ENCODE measurements around the gene SLC27A5. TPM values are rescaled to one million over a fixed set of nuclear protein-coding genes. Genes with fewer than 3 reads are reported as not detected.
A peak's percentile ranks its signal among the peaks of the same experiment; 100 is the strongest.

The SLC27A5 gene
- total and polyA plus RNA-seq, 2 of the 13 experiments (the other 11 are each of a cell fraction or from before 2014, with no cell fraction given) = 30.3 to 40.2 TPM

DNA sequence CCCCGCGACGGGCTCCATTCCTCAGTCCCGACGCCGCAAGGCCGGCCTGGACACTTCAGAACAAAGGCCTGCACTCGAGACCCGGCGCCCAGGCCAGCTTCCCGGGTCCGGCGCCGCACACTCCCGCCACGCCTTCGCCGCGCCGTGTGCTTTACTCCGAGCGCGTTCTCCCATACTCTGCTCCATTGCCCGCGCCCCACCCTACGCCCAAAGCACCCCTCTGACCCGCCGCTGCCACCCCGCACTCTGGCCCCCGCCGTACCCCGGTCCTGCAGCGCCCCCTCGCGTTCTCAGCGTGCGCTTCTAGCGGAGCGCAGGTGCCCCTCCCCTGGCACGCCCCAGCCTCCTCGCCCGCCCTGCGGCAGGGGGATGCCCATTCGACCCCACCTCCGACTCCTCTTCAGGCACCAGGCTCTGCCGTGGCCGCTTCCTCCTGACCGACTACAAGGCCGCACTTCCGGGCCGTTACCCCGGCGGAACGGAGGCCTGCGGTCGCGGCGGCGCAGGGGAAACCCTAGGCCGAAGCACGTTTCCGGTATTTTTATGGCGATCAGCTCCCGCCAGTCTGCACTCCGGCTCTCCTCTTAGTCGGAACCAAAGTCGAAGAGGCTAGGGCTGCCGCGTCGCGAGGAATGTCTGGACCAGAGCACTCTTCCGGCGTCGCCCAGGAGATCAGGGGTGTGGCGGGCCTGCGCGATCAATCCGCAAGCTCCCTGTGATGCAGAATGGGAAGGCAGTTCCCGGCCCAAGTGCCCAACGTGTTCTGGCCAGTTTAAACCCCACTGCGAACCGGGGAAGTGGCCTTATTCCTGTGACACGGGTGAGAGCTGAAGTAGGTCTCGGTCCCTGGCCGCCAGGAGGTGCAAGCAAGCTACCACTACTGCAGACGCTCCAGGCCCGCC is 7.8 kb upstream of the SLC27A5 start, which contains the start of gene ZBTB45 (continued):
- peak; percentile 80; the same call in 1 of the 2 replicates for TF ChIP-seq ZNF841 (CRISPR knock-in tag; IDR thresholded peaks at IDR 0.05; ENCODE audit: borderline replicate concordance)
- TF ChIP-seq CHCHD3 (CRISPR knock-in tag; IDR thresholded peaks at IDR 0.05) = peak; percentile 91; the same call in 1 of the 2 replicates
- TF ChIP-seq, protein P1, sequence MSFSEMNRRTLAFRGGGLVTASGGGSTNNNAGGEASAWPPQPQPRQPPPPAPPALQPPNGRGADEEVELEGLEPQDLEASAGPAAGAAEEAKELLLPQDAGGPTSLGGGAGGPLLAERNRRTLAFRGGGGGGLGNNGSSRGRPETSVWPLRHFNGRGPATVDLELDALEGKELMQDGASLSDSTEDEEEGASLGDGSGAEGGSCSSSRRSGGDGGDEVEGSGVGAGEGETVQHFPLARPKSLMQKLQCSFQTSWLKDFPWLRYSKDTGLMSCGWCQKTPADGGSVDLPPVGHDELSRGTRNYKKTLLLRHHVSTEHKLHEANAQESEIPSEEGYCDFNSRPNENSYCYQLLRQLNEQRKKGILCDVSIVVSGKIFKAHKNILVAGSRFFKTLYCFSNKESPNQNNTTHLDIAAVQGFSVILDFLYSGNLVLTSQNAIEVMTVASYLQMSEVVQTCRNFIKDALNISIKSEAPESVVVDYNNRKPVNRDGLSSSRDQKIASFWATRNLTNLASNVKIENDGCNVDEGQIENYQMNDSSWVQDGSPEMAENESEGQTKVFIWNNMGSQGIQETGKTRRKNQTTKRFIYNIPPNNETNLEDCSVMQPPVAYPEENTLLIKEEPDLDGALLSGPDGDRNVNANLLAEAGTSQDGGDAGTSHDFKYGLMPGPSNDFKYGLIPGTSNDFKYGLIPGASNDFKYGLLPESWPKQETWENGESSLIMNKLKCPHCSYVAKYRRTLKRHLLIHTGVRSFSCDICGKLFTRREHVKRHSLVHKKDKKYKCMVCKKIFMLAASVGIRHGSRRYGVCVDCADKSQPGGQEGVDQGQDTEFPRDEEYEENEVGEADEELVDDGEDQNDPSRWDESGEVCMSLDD (CRISPR knock-in tag; IDR thresholded peaks at IDR 0.05; ENCODE audit: borderline replicate concordance) = peak; percentile 70; the same call in 1 of the 2 replicates
- TF ChIP-seq ZFP37 (CRISPR knock-in tag; IDR thresholded peaks at IDR 0.05; ENCODE audit: borderline replicate concordance) = no peak
- TF ChIP-seq PTBP1 (IDR thresholded peaks at IDR 0.05; ENCODE audit: low read depth, low read length, poor library complexity, severe bottlenecking) = peak; percentile 55
- no peak; the same call in 1 of the 2 replicates for TF ChIP-seq SIX4 (CRISPR knock-in tag; IDR thresholded peaks at IDR 0.05)
- TF ChIP-seq NR2F6 (IDR thresholded peaks at IDR 0.05) = no peak
- TF ChIP-seq NR2F6 (CRISPR knock-in tag; IDR thresholded peaks at IDR 0.05) = peak; percentile 39; the same call in 1 of the 2 replicates
- 0 out of 2 replicates have a peak, but pooled peaks have one; percentile 19 for TF ChIP-seq ZMYM2 (CRISPR knock-in tag; IDR thresholded peaks at IDR 0.05)
- no peak for TF ChIP-seq NPAS2 (CRISPR knock-in tag; IDR thresholded peaks at IDR 0.05; ENCODE audit: borderline replicate concordance)
- peak; percentile 98 for TF ChIP-seq FOXC1 (CRISPR knock-in tag; IDR thresholded peaks at IDR 0.05; ENCODE audit: borderline replicate concordance)
- TF ChIP-seq, protein P2, sequence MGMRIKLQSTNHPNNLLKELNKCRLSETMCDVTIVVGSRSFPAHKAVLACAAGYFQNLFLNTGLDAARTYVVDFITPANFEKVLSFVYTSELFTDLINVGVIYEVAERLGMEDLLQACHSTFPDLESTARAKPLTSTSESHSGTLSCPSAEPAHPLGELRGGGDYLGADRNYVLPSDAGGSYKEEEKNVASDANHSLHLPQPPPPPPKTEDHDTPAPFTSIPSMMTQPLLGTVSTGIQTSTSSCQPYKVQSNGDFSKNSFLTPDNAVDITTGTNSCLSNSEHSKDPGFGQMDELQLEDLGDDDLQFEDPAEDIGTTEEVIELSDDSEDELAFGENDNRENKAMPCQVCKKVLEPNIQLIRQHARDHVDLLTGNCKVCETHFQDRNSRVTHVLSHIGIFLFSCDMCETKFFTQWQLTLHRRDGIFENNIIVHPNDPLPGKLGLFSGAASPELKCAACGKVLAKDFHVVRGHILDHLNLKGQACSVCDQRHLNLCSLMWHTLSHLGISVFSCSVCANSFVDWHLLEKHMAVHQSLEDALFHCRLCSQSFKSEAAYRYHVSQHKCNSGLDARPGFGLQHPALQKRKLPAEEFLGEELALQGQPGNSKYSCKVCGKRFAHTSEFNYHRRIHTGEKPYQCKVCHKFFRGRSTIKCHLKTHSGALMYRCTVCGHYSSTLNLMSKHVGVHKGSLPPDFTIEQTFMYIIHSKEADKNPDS (CRISPR knock-in tag; IDR thresholded peaks at IDR 0.05) = peak; percentile 86; the same call in 1 of the 2 replicates
- no peak for TF ChIP-seq THYN1 (CRISPR knock-in tag; IDR thresholded peaks at IDR 0.05; ENCODE audit: borderline replicate concordance, low read depth)
- TF ChIP-seq, protein P3, sequence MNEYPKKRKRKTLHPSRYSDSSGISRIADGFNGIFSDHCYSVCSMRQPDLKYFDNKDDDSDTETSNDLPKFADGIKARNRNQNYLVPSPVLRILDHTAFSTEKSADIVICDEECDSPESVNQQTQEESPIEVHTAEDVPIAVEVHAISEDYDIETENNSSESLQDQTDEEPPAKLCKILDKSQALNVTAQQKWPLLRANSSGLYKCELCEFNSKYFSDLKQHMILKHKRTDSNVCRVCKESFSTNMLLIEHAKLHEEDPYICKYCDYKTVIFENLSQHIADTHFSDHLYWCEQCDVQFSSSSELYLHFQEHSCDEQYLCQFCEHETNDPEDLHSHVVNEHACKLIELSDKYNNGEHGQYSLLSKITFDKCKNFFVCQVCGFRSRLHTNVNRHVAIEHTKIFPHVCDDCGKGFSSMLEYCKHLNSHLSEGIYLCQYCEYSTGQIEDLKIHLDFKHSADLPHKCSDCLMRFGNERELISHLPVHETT (CRISPR knock-in tag; conservative IDR thresholded peaks at IDR 0.05) = peak; percentile 99
- TF ChIP-seq ELF4 (CRISPR knock-in tag; IDR thresholded peaks at IDR 0.05; ENCODE audit: borderline replicate concordance) = peak; percentile 68; the same call in 1 of the 2 replicates
- no peak for TF ChIP-seq ZFAT (CRISPR knock-in tag; conservative IDR thresholded peaks at IDR 0.05)
- no peak for TF ChIP-seq ZNF775 (CRISPR knock-in tag; IDR thresholded peaks at IDR 0.05; ENCODE audit: borderline replicate concordance)
- TF ChIP-seq PHF20 (CRISPR knock-in tag; IDR thresholded peaks at IDR 0.05) = peak; percentile 99
- no peak for TF ChIP-seq ZNF484 (CRISPR knock-in tag; IDR thresholded peaks at IDR 0.05; ENCODE audit: borderline replicate concordance, low read depth)
- 0 out of 2 replicates have a peak, but pooled peaks have one; percentile 68 for TF ChIP-seq ZNF451 (CRISPR knock-in tag; IDR thresholded peaks at IDR 0.05)
- TF ChIP-seq, protein P4, sequence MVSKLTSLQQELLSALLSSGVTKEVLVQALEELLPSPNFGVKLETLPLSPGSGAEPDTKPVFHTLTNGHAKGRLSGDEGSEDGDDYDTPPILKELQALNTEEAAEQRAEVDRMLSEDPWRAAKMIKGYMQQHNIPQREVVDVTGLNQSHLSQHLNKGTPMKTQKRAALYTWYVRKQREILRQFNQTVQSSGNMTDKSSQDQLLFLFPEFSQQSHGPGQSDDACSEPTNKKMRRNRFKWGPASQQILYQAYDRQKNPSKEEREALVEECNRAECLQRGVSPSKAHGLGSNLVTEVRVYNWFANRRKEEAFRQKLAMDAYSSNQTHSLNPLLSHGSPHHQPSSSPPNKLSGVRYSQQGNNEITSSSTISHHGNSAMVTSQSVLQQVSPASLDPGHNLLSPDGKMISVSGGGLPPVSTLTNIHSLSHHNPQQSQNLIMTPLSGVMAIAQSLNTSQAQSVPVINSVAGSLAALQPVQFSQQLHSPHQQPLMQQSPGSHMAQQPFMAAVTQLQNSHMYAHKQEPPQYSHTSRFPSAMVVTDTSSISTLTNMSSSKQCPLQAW (CRISPR knock-in tag; IDR thresholded peaks at IDR 0.05) = peak; percentile 98

Data from HepG2 (cell line).